Measurements from ENCODE around the gene TCF7L1. TPM values are rescaled to one million over a fixed set of nuclear protein-coding genes. Genes with fewer than 3 reads are reported as not detected.
A peak's percentile ranks its signal among the peaks of the same experiment; 100 is the strongest.

The TCF7L1 gene
- total and polyA plus RNA-seq, 4 donors, result 12.3 to 21.5 (median 13.8) TPM

DNA sequence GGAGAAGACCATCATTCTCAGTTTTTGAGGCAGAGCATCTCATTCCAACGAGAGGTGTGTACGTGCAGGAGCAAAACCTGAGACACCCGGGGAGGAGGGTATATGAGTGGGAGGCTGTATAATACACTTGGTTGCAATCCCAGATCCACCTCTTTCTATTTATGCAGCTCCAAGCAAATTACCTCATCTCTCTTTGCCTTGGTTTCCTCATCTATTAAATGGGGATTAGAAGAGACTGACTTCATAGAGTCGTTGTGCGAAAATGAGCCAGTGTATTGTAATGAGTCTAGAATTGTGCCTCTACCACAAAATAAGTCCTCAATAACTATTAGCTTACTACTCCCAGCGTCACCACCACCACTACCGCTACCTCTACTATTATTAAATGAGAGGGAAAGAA lies 154.5 kb downstream of the TCF7L1 start:
- no peak for ATAC-seq (ENCODE audit: insufficient read depth, low FRiP score)
- H3K9me3 ChIP-seq (ENCODE audit: control insufficient read depth in 4 of 4, insufficient read depth in 3 of 4, low read length in 3 of 4), result no peaks in the 10 kb centered on the region
- no peaks in the 10 kb centered on the region for H3K27me3 ChIP-seq (ENCODE audit: control insufficient read depth in 3 of 3, insufficient read depth in 3 of 3, low read length in 2 of 3)
- no peak overlapping the region for H3K4me3 ChIP-seq
- H3K27ac ChIP-seq (ENCODE audit: low read depth in 1 of 2, low read length in 1 of 2), result no peak overlapping the region
- peaks cover 0 to 6% (median 0%) of the 10 kb centered on the region in 5 donors for H3K4me1 ChIP-seq (ENCODE audit: control insufficient read depth in 5 of 5, insufficient read depth in 5 of 5, low read length in 5 of 5)
- TF ChIP-seq, protein P1, sequence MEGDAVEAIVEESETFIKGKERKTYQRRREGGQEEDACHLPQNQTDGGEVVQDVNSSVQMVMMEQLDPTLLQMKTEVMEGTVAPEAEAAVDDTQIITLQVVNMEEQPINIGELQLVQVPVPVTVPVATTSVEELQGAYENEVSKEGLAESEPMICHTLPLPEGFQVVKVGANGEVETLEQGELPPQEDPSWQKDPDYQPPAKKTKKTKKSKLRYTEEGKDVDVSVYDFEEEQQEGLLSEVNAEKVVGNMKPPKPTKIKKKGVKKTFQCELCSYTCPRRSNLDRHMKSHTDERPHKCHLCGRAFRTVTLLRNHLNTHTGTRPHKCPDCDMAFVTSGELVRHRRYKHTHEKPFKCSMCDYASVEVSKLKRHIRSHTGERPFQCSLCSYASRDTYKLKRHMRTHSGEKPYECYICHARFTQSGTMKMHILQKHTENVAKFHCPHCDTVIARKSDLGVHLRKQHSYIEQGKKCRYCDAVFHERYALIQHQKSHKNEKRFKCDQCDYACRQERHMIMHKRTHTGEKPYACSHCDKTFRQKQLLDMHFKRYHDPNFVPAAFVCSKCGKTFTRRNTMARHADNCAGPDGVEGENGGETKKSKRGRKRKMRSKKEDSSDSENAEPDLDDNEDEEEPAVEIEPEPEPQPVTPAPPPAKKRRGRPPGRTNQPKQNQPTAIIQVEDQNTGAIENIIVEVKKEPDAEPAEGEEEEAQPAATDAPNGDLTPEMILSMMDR (IDR thresholded peaks at IDR 0.05; ENCODE audit: control extremely low read depth, extremely low read depth), result no peak
- 95% methylated on average over 7 of the region's 7 CpGs for WGBS, 2 donors
- peaks cover 0 to 18% (median 6%) of the 10 kb centered on the region in 4 donors for H3K36me3 ChIP-seq (ENCODE audit: control insufficient read depth in 4 of 4, insufficient read depth in 4 of 4, low read length in 4 of 4)
- no peak overlapping the region for H3K9ac ChIP-seq (ENCODE audit: insufficient read depth in 1 of 2, low read length in 2 of 2)
- DNase-seq, result no peak

- no peaks in the 10 kb centered on the region for H3K9me3 ChIP-seq (ENCODE audit: control insufficient read depth in 4 of 4, insufficient read depth in 3 of 4, low read length in 3 of 4)
- H3K4me3 ChIP-seq, result no peak overlapping the region
- H3K4me1 ChIP-seq (ENCODE audit: control insufficient read depth in 5 of 5, insufficient read depth in 5 of 5, low read length in 5 of 5), result peaks cover 0 to 6% (median 0%) of the 10 kb centered on the region in 5 donors
- H3K27ac ChIP-seq (ENCODE audit: low read depth in 1 of 2, low read length in 1 of 2), result no peak overlapping the region
- no peaks in the 10 kb centered on the region for H3K27me3 ChIP-seq (ENCODE audit: control insufficient read depth in 3 of 3, insufficient read depth in 3 of 3, low read length in 2 of 3)
- WGBS, 2 donors, result 77 to 86% methylated on average over 10 of the region's 10 CpGs
- H3K9ac ChIP-seq (ENCODE audit: insufficient read depth in 1 of 2, low read length in 2 of 2), result no peak overlapping the region
- ATAC-seq (ENCODE audit: insufficient read depth, low FRiP score) (peak; percentile 59), DNase-seq (no peak)
- TF ChIP-seq, protein P1 (IDR thresholded peaks at IDR 0.05; ENCODE audit: control extremely low read depth, extremely low read depth), result no peak
- peaks cover 0 to 23% (median 6%) of the 10 kb centered on the region in 4 donors for H3K36me3 ChIP-seq (ENCODE audit: control insufficient read depth in 4 of 4, insufficient read depth in 4 of 4, low read length in 4 of 4)
Measured at GRCh38 chr2:85288244-85288725, 155.1 kb downstream of the TCF7L1 start.

- no peaks in the 10 kb centered on the region for H3K27me3 ChIP-seq (ENCODE audit: control insufficient read depth in 3 of 3, insufficient read depth in 3 of 3, low read length in 2 of 3)
- peaks cover 0 to 3% (median 0%) of the 10 kb centered on the region in 5 donors for H3K4me1 ChIP-seq (ENCODE audit: control insufficient read depth in 5 of 5, insufficient read depth in 5 of 5, low read length in 5 of 5)
- no peaks in the 10 kb centered on the region for H3K9me3 ChIP-seq (ENCODE audit: control insufficient read depth in 4 of 4, insufficient read depth in 3 of 4, low read length in 3 of 4)
- no peak overlapping the region for H3K9ac ChIP-seq (ENCODE audit: insufficient read depth in 1 of 2, low read length in 2 of 2)
- DNase-seq (no peak), ATAC-seq (ENCODE audit: insufficient read depth, low FRiP score) (no peak)
- TF ChIP-seq, protein P1 (IDR thresholded peaks at IDR 0.05; ENCODE audit: control extremely low read depth, extremely low read depth), result no peak
- H3K36me3 ChIP-seq (ENCODE audit: control insufficient read depth in 4 of 4, insufficient read depth in 4 of 4, low read length in 4 of 4), result peaks cover 0 to 20% (median 4%) of the 10 kb centered on the region in 4 donors
- WGBS, 2 donors, result 56 to 67% methylated on average over 4 of the region's 4 CpGs
- no peak overlapping the region for H3K4me3 ChIP-seq
- H3K27ac ChIP-seq (ENCODE audit: low read depth in 1 of 2, low read length in 1 of 2), result peak overlapping the region in 1 of 2 donors; percentile 59
Measured at GRCh38 chr2:85291425-85292023, 158.3 kb downstream of the TCF7L1 start.
